Measurements from ENCODE around the gene LOXL3.

Gene LOXL3

GRCh38 chr2:74546004-74546403 is 7.7 kb downstream of the LOXL3 start:
- no peaks in the 10 kb centered on the region for H3K36me3 ChIP-seq (ENCODE audit: insufficient read depth, low read depth, low read length)
- no peak overlapping the region for H3K4me3 ChIP-seq (ENCODE audit: low read length)
- H3K4me1 ChIP-seq (ENCODE audit: insufficient read depth, low read length) = peaks cover 13% of the 10 kb centered on the region
- peaks cover 41% of the 10 kb centered on the region for H3K27me3 ChIP-seq (ENCODE audit: insufficient read depth, low read length)
- H3K27ac ChIP-seq (ENCODE audit: low read length) = no peak overlapping the region
- H3K9ac ChIP-seq (ENCODE audit: low read depth, low read length) = no peak overlapping the region
- H3K9me3 ChIP-seq (ENCODE audit: insufficient read depth, low read depth, low read length) = no peaks in the 10 kb centered on the region

- Histone ChIP-seq H3K9me3 (ENCODE audit: insufficient read depth, low read depth, low read length) (no peaks in the 10 kb centered on the region), H3K4me1 (ENCODE audit: insufficient read depth, low read length) (peaks cover 4% of the 10 kb centered on the region), H3K4me3 (ENCODE audit: low read length) (no peak overlapping the region), H3K27ac (ENCODE audit: low read length) (no peak overlapping the region), H3K36me3 (ENCODE audit: insufficient read depth, low read depth, low read length) (no peaks in the 10 kb centered on the region), H3K27me3 (ENCODE audit: insufficient read depth, low read length) (peaks cover 28% of the 10 kb centered on the region), H3K9ac (ENCODE audit: low read depth, low read length) (no peak overlapping the region)
Measured at GRCh38 chr2:74544634-74545033, 9.1 kb downstream of the LOXL3 start.

GRCh38 chr2:74542978-74543377 is 10.8 kb downstream of the LOXL3 start:
- Histone ChIP-seq H3K9me3 (ENCODE audit: insufficient read depth, low read depth, low read length) (no peaks in the 10 kb centered on the region), H3K9ac (ENCODE audit: low read depth, low read length) (no peak overlapping the region), H3K27me3 (ENCODE audit: insufficient read depth, low read length) (peaks cover 11% of the 10 kb centered on the region), H3K4me3 (ENCODE audit: low read length) (no peak overlapping the region), H3K36me3 (ENCODE audit: insufficient read depth, low read depth, low read length) (no peaks in the 10 kb centered on the region), H3K27ac (ENCODE audit: low read length) (no peak overlapping the region), H3K4me1 (ENCODE audit: insufficient read depth, low read length) (no peaks in the 10 kb centered on the region)

- Histone ChIP-seq H3K9ac (ENCODE audit: low read depth, low read length) (no peak overlapping the region), H3K9me3 (ENCODE audit: insufficient read depth, low read depth, low read length) (no peaks in the 10 kb centered on the region), H3K36me3 (ENCODE audit: insufficient read depth, low read depth, low read length) (no peaks in the 10 kb centered on the region), H3K4me3 (ENCODE audit: low read length) (no peak overlapping the region), H3K27ac (ENCODE audit: low read length) (no peak overlapping the region), H3K4me1 (ENCODE audit: insufficient read depth, low read length) (no peaks in the 10 kb centered on the region), H3K27me3 (ENCODE audit: insufficient read depth, low read length) (no peaks in the 10 kb centered on the region)
Measured at GRCh38 chr2:74540291-74540690, 13.5 kb downstream of the LOXL3 start.

DNA sequence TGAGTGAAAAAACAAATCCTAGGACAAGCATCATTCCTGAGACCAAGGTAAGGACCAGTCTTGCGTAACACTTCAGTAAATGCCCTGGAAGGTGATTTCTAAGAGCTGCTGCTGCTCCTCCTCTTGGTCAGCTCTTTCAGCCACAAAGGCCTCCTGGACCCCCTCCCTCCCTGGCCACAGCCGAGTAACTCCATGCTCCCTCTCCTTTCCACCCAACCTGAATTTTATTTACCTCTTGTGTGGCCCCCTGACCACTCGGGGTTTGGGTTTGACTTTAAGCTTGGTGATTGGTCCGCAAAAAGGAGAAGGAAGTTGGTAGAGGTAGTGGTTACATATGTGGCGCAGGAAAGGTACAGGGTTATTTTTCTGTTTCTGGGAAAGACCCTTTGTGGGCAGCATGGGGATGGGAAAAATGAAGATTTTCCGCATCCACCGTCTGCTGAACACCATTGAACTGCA is 14.8 kb downstream of the LOXL3 start:
- H3K9ac ChIP-seq (ENCODE audit: low read depth, low read length) = no peak overlapping the region
- no peaks in the 10 kb centered on the region for H3K9me3 ChIP-seq (ENCODE audit: insufficient read depth, low read depth, low read length)
- H3K27me3 ChIP-seq (ENCODE audit: insufficient read depth, low read length) = no peaks in the 10 kb centered on the region
- no peak overlapping the region for H3K27ac ChIP-seq (ENCODE audit: low read length)
- H3K36me3 ChIP-seq (ENCODE audit: insufficient read depth, low read depth, low read length) = peaks cover 7% of the 10 kb centered on the region; the same call in 1 of the 2 replicates
- no peaks in the 10 kb centered on the region for H3K4me1 ChIP-seq (ENCODE audit: insufficient read depth, low read length)
- no peak overlapping the region for H3K4me3 ChIP-seq (ENCODE audit: low read length)

- H3K36me3 ChIP-seq (ENCODE audit: insufficient read depth, low read depth, low read length) = peaks cover 25% of the 10 kb centered on the region
- H3K4me1 ChIP-seq (ENCODE audit: insufficient read depth, low read length) = no peaks in the 10 kb centered on the region
- no peaks in the 10 kb centered on the region for H3K9me3 ChIP-seq (ENCODE audit: insufficient read depth, low read depth, low read length)
- H3K27ac ChIP-seq (ENCODE audit: low read length) = no peak overlapping the region
- no peak overlapping the region for H3K9ac ChIP-seq (ENCODE audit: low read depth, low read length)
- no peaks in the 10 kb centered on the region for H3K27me3 ChIP-seq (ENCODE audit: insufficient read depth, low read length)
- H3K4me3 ChIP-seq (ENCODE audit: low read length) = no peak overlapping the region
Measured at GRCh38 chr2:74537140-74537539, 16.6 kb downstream of the LOXL3 start.

- H3K4me1 ChIP-seq (ENCODE audit: insufficient read depth, low read length) = no peaks in the 10 kb centered on the region
- H3K27ac ChIP-seq (ENCODE audit: low read length) = no peak overlapping the region
- no peak overlapping the region for H3K4me3 ChIP-seq (ENCODE audit: low read length)
- no peaks in the 10 kb centered on the region for H3K9me3 ChIP-seq (ENCODE audit: insufficient read depth, low read depth, low read length)
- H3K36me3 ChIP-seq (ENCODE audit: insufficient read depth, low read depth, low read length) = peaks cover 33% of the 10 kb centered on the region
- no peak overlapping the region for H3K9ac ChIP-seq (ENCODE audit: low read depth, low read length)
- no peaks in the 10 kb centered on the region for H3K27me3 ChIP-seq (ENCODE audit: insufficient read depth, low read length)
Measured at GRCh38 chr2:74536166-74536950, 17.4 kb downstream of the LOXL3 start.

DNA sequence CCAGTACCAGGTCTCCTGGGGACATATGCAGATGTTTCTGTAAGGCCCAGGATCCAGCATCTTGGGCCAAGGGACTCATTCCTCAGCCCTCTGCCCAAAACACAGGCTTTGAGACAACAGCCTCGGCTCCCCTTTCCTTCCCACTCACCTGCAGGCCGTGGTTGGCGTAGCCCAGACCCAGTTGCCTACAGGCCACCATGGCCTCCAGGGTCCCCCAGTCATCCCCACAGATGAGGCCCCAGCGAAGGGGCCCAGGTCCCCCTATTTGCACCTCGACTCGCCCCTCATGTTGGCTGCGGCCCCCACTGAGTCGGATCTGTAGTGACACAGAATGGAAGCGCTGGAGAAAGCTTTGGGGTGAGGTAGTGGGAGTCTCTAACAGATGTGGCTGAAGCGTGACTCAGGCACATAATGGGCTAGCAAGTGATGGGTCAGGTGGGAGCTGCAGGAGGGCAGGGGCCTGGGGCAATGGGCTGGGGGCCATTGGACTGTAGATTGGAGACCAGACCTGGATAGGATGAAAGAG is 18.2 kb downstream of the LOXL3 start:
- Histone ChIP-seq H3K9ac (ENCODE audit: low read depth, low read length) (no peak overlapping the region), H3K4me3 (ENCODE audit: low read length) (no peak overlapping the region), H3K4me1 (ENCODE audit: insufficient read depth, low read length) (no peaks in the 10 kb centered on the region), H3K9me3 (ENCODE audit: insufficient read depth, low read depth, low read length) (no peaks in the 10 kb centered on the region), H3K27ac (ENCODE audit: low read length) (no peak overlapping the region), H3K27me3 (ENCODE audit: insufficient read depth, low read length) (peaks cover 4% of the 10 kb centered on the region; the same call in 1 of the 2 replicates), H3K36me3 (ENCODE audit: insufficient read depth, low read depth, low read length) (peaks cover 35% of the 10 kb centered on the region)

DNA sequence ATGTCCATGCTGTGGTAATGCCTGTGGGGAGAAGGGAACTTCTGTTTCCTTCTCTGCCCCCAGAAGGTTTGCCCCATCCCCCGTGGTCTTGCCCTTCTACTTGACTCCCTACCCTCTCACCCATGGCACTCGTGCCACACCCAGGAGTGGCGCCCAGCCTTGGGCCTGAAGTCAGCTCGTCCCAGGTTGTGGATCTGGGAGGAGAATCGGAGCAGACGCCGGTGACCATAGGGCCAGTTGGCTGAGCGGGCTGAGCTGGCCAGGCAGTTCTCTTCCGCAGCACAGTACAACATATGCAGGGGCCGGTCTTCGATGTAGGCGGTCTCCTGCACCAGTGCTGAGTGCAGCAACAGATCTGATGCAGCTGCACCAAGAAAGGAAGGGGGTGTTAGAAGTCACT is 19.3 kb downstream of the LOXL3 start:
- Histone ChIP-seq H3K27ac (ENCODE audit: low read length) (no peak overlapping the region), H3K27me3 (ENCODE audit: insufficient read depth, low read length) (peaks cover 6% of the 10 kb centered on the region; the same call in 1 of the 2 replicates), H3K9me3 (ENCODE audit: insufficient read depth, low read depth, low read length) (no peaks in the 10 kb centered on the region), H3K4me1 (ENCODE audit: insufficient read depth, low read length) (no peaks in the 10 kb centered on the region), H3K9ac (ENCODE audit: low read depth, low read length) (no peak overlapping the region), H3K4me3 (ENCODE audit: low read length) (no peak overlapping the region), H3K36me3 (ENCODE audit: insufficient read depth, low read depth, low read length) (peaks cover 35% of the 10 kb centered on the region)

DNA sequence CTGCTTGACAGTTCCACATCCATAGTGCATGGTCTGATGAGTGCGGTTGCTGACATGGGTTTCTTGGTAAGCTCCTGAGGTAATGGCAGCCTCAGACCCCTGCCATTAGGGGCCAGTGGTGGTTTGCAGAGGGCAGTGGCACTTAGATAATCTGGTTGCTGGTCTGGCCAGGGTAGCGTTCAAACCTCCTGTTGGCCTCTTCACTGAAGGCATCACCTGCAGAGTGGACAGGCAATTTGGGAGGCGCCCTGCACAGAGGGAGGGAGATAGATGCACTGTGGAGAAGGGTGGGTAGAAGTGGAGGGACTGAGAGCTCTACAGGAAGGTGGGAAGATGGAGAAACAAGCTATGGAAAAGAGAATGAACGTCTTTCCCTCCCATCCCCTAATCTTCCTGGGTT is 20.3 kb downstream of the LOXL3 start:
- Histone ChIP-seq H3K27ac (ENCODE audit: low read length) (no peak overlapping the region), H3K27me3 (ENCODE audit: insufficient read depth, low read length) (peaks cover 6% of the 10 kb centered on the region; the same call in 1 of the 2 replicates), H3K9ac (ENCODE audit: low read depth, low read length) (no peak overlapping the region), H3K4me3 (ENCODE audit: low read length) (no peak overlapping the region), H3K36me3 (ENCODE audit: insufficient read depth, low read depth, low read length) (peaks cover 35% of the 10 kb centered on the region), H3K4me1 (ENCODE audit: insufficient read depth, low read length) (no peaks in the 10 kb centered on the region), H3K9me3 (ENCODE audit: insufficient read depth, low read depth, low read length) (no peaks in the 10 kb centered on the region)

- H3K36me3 ChIP-seq (ENCODE audit: insufficient read depth, low read depth, low read length) = peaks cover 46% of the 10 kb centered on the region
- H3K9me3 ChIP-seq (ENCODE audit: insufficient read depth, low read depth, low read length) = no peaks in the 10 kb centered on the region
- H3K9ac ChIP-seq (ENCODE audit: low read depth, low read length) = no peak overlapping the region
Measured at GRCh38 chr2:74532222-74532621, 21.5 kb downstream of the LOXL3 start.

GRCh38 chr2:74531666-74532065 is 22.1 kb downstream of the LOXL3 start:
- Histone ChIP-seq H3K4me1 (ENCODE audit: insufficient read depth, low read length) (no peaks in the 10 kb centered on the region), H3K27me3 (ENCODE audit: insufficient read depth, low read length) (peaks cover 6% of the 10 kb centered on the region; the same call in 1 of the 2 replicates), H3K36me3 (ENCODE audit: insufficient read depth, low read depth, low read length) (peaks cover 52% of the 10 kb centered on the region), H3K9ac (ENCODE audit: low read depth, low read length) (no peak overlapping the region), H3K27ac (ENCODE audit: low read length) (no peak overlapping the region), H3K4me3 (ENCODE audit: low read length) (no peak overlapping the region), H3K9me3 (ENCODE audit: insufficient read depth, low read depth, low read length) (no peaks in the 10 kb centered on the region)

More at GRCh38 chr2:74532222-74532621, 21.5 kb downstream of the LOXL3 start:
- Histone ChIP-seq H3K27ac (ENCODE audit: low read length) (no peak overlapping the region), H3K27me3 (ENCODE audit: insufficient read depth, low read length) (peaks cover 6% of the 10 kb centered on the region; the same call in 1 of the 2 replicates), H3K4me1 (ENCODE audit: insufficient read depth, low read length) (no peaks in the 10 kb centered on the region), H3K4me3 (ENCODE audit: low read length) (no peak overlapping the region)

Data from iPS-20b (cell line).